GM18907 (cell line): ENCODE measurements around the gene PCNX1.
"Not testable (repeated sequence)": the region's sequence is repeated elsewhere in the genome, so short reads cannot be mapped to it uniquely, and the experiment has no call there.

Source experiments
- ATAC-seq: cut with Tn5 transposase; IDR thresholded peaks from one replicate; pipeline ENCODE4 v1.9.1; 2021; ENCODE audit warnings: mild to moderate bottlenecking, moderate library complexity; ENCODE audit not compliant: unreplicated experiment

PCNX1 gene

GRCh38 chr14:71006200-71006563 is 98.9 kb downstream of the PCNX1 start:
- ATAC-seq = no peak

DNA sequence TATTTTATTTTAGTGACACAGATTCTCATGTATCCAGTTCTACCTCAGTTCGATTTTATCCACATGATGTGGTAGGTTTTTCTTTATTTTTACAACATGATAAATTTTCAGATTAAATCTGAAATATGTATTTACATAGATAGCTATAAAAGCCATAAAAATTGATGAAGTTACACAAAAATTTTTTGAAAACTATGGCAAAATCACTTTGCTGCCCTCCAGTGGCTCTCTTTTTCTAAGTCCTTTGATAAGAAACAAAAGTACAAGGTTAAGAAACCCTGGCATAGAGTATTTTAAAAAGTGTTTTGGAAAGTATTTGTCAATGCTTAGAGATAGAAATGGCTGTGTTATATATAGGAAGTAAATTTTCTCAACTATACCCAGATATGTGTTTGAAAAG is 104.2 kb downstream of the PCNX1 start:
- ATAC-seq = no peak

DNA sequence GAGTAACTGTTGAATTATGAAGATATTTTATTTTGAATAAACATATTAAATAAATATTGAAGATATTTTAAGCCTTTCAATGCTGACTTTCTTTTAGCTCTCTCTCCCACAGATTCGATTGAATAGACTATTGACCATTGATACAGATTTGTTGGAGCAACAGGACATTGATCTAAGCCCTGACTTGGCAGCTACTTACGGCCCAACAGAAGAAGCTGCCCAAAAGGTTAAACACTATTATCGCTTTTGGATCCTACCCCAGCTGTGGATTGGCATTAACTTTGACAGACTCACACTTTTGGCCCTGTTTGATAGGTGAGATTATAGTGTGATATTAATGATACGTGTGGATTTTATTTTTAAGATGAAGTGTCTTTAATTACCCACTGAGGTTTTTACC is 105.6 kb downstream of the PCNX1 start:
- ATAC-seq = no peak

- no peak for ATAC-seq
Measured at GRCh38 chr14:71013551-71014192, 106.4 kb downstream of the PCNX1 start.

- not testable (repeated sequence) for ATAC-seq
Measured at GRCh38 chr14:71019917-71020316, 112.7 kb downstream of the PCNX1 start.

DNA sequence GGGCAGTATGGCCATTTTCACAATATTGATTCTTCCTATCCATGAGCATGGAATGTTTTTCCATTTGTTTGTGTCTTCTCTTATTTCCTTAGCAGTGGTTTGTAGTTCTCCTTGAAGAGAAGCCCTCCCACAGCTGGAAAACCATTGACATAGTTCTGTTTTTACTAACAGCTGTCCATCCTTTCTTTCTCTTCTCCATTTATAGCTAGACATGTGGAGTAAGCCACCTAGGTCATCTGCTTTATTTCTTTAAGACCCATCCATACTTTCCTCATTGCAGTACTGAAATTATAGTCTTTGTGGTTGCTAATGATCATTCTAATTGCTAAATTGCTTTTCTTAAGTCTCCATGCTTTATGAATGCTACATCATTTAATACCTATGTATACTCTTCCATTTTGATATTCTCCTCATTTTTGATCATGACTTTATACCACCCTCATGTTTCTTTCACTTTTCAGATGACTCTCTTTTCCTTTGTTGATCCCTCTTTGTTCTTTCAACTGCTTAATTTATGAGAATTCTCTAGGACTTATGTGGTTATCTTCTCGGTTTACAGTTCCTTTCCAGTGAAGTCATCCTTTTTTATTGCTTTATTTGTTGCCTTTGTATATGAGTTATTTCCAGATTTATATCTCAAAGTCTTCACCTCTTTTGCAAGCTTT is 114.2 kb downstream of the PCNX1 start:
- ATAC-seq = no peak

DNA sequence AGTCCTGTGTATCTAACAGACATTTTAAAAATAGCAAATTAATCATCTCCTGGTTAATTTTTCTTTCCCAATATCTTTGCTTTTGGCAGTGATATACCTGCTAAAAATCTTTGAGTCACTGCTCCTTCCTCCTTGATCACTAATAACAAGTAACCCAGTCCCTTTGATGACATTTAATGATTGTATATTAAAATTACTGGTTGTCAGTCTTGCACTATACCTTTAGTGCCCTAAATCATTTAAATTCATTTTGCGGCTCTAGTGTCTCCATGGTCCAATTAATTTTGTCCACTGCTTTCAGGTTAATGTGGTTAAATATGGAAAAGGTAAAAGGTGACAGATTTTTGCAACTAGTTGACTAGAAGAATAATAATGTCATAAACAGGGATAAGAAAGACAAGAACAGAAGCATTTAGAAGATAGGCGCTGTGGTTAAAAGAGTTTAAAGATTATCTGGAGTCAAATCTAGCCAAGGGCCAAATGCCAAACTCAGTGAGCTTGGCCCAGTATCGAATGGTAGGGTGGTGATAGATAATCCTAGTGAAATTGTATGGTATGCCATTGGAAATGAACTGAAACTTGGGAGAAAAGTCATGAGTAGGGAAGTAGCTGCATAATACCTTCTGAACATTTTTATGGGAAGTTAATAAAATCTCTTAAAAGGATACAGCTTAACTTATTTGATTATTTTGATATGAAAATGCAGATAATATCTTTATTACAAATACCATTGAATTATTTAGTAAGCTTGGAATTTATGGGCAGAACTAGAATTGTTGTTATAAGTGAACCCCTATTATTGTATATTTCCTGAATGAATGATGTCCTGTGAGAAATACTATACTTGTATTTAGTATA is 115.0 kb downstream of the PCNX1 start:
- no peak for ATAC-seq

DNA sequence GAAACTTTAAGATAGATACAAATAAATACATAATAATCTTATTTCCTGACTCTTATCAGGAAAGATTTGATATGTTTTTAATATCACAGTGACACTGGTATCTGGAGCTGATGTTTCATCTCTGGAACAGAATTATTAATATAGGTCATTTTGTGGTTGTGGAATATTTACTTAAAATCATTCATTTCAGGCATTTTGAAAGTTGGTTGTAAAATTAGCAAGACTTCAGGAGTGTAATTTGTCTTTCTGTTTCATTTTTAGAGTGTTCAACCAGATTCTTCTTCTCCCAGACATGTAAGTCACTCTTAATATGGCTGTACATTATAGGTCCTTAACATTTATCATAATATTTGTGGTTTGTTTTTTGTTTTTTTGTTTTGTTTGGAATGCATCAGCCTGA is 115.7 kb downstream of the PCNX1 start:
- no peak for ATAC-seq

DNA sequence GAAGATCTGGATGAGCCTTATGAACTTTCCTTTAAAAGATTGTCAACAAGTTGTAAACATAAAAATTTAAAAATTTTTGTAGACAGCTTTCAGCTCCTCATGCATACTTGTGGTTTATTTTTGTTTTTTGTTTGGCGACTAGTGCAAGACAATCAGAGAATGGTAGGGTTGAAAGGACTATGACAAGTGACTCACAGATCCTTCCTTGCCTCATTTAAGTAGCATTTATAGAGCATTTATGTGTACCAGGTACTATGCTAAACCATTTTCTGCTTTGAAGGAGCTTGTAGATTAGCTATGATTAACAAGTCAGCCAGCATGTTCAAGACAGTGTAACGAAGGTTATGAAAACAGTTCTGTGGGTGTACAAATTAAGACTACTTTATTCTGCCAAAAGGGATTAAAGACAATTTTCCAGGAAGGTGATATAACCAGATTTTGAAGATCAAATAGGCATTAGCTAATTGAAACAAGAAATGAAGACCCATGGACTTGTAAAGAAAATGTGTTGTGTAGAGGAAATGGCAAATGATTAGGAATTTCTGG is 122.0 kb downstream of the PCNX1 start:
- no peak for ATAC-seq

- ATAC-seq = no peak
Measured at GRCh38 chr14:71031000-71031399, 123.7 kb downstream of the PCNX1 start.

GRCh38 chr14:71036433-71036832 is 129.2 kb downstream of the PCNX1 start:
- no peak for ATAC-seq

DNA sequence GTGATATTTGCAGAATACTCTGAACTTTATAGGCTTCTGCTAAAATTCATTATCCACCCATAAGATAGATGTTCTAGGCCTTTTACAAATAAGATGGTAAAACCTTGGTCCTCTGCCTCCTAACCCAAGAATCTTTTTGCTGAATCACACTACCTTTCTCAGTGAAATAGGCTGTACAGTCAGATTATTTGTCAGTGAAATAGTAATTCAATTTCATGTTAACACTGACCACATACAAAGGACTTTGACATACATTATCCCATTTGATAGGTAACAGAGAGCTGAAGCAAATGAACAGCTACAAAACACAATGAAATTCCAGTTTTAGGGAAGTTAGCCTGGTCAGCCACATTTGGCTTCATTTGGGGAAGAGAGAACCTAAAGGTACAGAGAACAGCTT is 141.1 kb downstream of the PCNX1 start:
- ATAC-seq = no peak

- ATAC-seq = no peak
Measured at GRCh38 chr14:71049435-71050133, 142.3 kb downstream of the PCNX1 start.

DNA sequence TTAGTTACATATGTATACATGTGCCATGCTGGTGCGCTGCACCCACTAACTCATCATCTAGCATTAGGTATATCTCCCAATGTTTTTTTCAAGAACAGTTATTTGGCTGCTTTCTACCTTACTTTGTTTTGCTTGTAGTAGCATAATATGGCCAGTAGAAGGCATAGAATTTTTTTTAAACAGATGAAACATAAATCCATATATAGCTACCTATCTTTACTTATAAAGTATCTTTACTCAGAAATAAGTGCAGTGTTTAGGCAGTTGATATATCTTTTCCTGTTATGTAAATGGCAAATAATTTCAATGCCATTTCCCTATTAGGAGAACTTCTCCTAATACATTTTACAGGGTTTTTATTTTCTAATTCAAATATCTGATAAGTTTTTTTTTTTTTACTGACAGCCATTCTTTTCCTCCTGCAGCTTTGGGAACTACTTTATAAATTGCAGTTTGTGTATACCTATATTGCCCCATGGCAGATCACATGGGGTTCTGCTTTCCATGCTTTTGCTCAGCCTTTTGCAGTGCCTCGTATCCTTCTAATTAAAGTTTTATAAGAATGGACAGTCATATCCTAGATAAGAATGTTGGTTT is 143.1 kb downstream of the PCNX1 start:
- ATAC-seq = no peak

- ATAC-seq = no peak
Measured at GRCh38 chr14:71054706-71055105, 147.4 kb downstream of the PCNX1 start.

GRCh38 chr14:71056168-71056567 is 148.9 kb downstream of the PCNX1 start:
- no peak for ATAC-seq

- ATAC-seq = no peak
Measured at GRCh38 chr14:71060274-71060673, 153.0 kb downstream of the PCNX1 start.

GRCh38 chr14:71060825-71061455 is 153.7 kb downstream of the PCNX1 start:
- no peak for ATAC-seq

- ATAC-seq = no peak
Measured at GRCh38 chr14:71061458-71061857, 154.2 kb downstream of the PCNX1 start.

DNA sequence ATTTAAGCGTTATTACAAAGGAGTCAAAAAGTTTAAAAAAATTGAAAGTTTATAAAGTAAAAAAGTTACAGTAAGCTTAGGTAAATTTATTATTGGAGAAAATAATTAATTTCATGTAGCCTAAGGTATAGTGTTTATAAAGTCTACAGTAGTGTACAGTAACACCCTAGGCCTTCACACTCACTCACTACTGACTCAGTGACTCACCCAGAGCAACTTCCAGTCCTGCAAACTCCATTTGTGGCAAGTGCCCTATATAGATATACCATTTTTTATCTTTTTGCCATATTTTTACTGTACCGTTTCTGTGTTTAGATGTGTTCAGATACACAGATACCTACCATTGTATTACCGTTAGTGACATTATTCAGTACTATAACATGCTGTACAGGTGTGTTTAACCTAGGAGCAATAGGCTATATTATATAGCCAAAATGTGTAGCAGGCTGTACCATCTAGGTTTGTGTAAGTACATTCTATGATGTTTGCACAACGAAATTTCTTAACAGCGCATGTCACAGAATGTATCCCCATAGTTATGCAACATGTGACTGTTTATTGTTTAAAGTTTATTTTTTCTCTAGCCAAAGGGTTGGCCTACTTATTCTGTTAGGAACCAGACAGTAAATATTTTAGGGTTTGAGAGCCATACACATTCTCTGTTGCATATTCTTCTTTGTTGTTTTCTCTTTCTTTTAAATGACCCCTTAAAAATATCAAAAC is 155.5 kb downstream of the PCNX1 start:
- ATAC-seq = no peak
